Vagina (tissue), 2 donors: ENCODE measurements around the gene FAIM2. TPM values are rescaled to one million over a fixed set of nuclear protein-coding genes. Genes with fewer than 3 reads are reported as not detected.

Experiments
- DNase-seq, 2 donors: peaks; one replicate each; pipeline ENCODE4 v3.0.0-alpha.2; 2017; ENCODE audit errors: extremely low spot score in 2 of 2
- H3K27ac ChIP-seq: fragments of 200-600 bp; sonication (generic); one replicate; pipeline ENCODE4 v1.5.1; 2019
- H3K27me3 ChIP-seq: fragments of 200-600 bp; sonication (generic); one replicate; pipeline ENCODE4 v1.5.1; 2019
- H3K36me3 ChIP-seq, 2 donors: fragments of 200-600 bp; sonication (generic); one replicate each; pipeline ENCODE4 v1.5.1; 2017 to 2019
- H3K4me1 ChIP-seq: fragments of 200-600 bp; sonication (generic); one replicate; pipeline ENCODE4 v1.5.1; 2019
- H3K4me3 ChIP-seq, 2 donors: fragments of 200-600 bp; sonication (generic); 1 replicate in 1 of 2; 2 replicates in 1 of 2; pipeline ENCODE4 v1.5.1; 2016 to 2019
- H3K9me3 ChIP-seq: fragments of 200-600 bp; sonication (generic); one replicate; pipeline ENCODE4 v1.5.1; 2019
- POLR2A ChIP-seq, 2 donors: fragments of 450-650 bp; IDR thresholded peaks; one replicate each; pipeline ENCODE4 v1.6.1; 2017; ENCODE audit warnings: antibody characterized with exemption in 2 of 2, mild to moderate bottlenecking in 2 of 2, moderate library complexity in 2 of 2
- POLR2AphosphoS5 ChIP-seq, 2 donors: sonication (generic); formaldehyde crosslinking; IDR thresholded peaks; one replicate each; pipeline ENCODE4 v1.9.0; 2017; ENCODE audit warnings: antibody characterized with exemption in 2 of 2, mild to moderate bottlenecking in 2 of 2, low read depth in 1 of 2; ENCODE audit not compliant: insufficient read depth in 1 of 2
- intact Hi-C: fragments of 100-400 bp; cut with DNase I; formaldehyde crosslinking; loops from one replicate; pipeline ENCODE4 v1.15.1; 2023
- total RNA-seq: library from RNA; depleted of rRNA; stranded (reverse); fragments of >200 nt; gene quantifications from one replicate; pipeline ENCODE4 v1.2.3, GENCODE V29; 2016
- TF ChIP-seq, protein P1 (sequence below), 3 experiments: fragments of 450-650 bp in 2 of 3; fragments of 200-600 bp in 1 of 3; sonication (generic) in 1 of 3; IDR thresholded peaks; one replicate each; pipeline ENCODE4 v1.5.1; 2017 to 2019; ENCODE audit warnings: antibody characterized with exemption in 3 of 3, mild to moderate bottlenecking in 2 of 3, moderate library complexity in 2 of 3

The FAIM2 gene
- total RNA-seq, 1 donor from 2014 or later = 19.4 TPM

DNA sequence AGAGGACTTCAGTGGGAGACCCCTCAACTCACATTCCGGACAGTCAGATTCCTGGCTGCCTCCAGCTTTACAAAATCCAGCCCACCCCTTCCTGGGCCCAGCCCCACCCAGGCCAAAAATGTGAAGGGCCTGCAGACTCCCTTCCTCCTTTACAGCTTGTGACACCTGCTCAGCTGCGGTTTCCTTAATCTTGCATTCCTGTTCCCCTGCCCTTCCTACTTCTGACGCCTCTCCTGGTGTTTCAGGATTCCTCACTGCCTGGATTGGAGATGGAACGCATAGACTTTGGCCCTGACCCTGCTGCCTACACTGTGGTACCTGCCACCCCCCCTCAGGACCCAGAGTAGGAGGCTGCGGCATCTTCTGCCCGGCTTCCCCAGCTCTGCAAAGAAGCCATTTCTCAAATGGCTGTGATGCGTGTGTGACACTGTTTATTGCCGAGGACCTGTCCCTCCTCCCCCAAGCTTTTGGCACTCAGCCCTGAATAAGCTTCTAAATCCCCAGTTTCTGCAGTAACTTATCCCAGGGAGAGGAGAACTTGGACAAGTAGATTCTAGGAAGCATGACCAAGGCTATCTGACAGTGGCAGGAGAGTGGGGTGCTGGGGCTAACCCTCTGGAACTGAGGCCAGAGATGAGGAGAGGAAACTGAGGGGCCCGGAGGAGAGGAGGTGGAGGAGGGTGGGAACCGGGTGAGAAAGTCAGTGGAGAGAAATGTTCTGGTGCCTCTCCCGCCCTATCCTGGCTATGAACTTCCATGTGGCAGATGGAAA, 35.9 kb downstream of the FAIM2 start:
- no peaks in the 10 kb centered on the region for H3K27me3 ChIP-seq
- TF ChIP-seq POLR2AphosphoS5 (IDR thresholded peaks at IDR 0.05; ENCODE audit: insufficient read depth in 1 of 2, low read depth in 1 of 2) = no peak
- TF ChIP-seq, protein P1, sequence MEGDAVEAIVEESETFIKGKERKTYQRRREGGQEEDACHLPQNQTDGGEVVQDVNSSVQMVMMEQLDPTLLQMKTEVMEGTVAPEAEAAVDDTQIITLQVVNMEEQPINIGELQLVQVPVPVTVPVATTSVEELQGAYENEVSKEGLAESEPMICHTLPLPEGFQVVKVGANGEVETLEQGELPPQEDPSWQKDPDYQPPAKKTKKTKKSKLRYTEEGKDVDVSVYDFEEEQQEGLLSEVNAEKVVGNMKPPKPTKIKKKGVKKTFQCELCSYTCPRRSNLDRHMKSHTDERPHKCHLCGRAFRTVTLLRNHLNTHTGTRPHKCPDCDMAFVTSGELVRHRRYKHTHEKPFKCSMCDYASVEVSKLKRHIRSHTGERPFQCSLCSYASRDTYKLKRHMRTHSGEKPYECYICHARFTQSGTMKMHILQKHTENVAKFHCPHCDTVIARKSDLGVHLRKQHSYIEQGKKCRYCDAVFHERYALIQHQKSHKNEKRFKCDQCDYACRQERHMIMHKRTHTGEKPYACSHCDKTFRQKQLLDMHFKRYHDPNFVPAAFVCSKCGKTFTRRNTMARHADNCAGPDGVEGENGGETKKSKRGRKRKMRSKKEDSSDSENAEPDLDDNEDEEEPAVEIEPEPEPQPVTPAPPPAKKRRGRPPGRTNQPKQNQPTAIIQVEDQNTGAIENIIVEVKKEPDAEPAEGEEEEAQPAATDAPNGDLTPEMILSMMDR (IDR thresholded peaks at IDR 0.05) = no peak
- no peak overlapping the region for H3K4me3 ChIP-seq
- intact Hi-C loops = loop anchor here (5.0 to 10.0 kb wide), 2 partner anchors 85 to 207 kb away; partner anchors contain the start of gene AQP2
- no peaks in the 10 kb centered on the region for H3K36me3 ChIP-seq
- H3K4me1 ChIP-seq = peaks cover 34% of the 10 kb centered on the region
- no peak for DNase-seq
- H3K27ac ChIP-seq = peak overlapping the region; percentile 85
- no peaks in the 10 kb centered on the region for H3K9me3 ChIP-seq

GRCh38 chr12:49866859-49867569, 36.7 kb downstream of the FAIM2 start:
- Histone ChIP-seq H3K27me3 (no peaks in the 10 kb centered on the region), H3K4me1 (peaks cover 32% of the 10 kb centered on the region), H3K4me3 (no peak overlapping the region), H3K9me3 (no peaks in the 10 kb centered on the region), H3K36me3 (no peaks in the 10 kb centered on the region), H3K27ac (peak overlapping the region; percentile 85)
- peak in 1 of 2 donors; percentile 87 for DNase-seq
- TF ChIP-seq POLR2A (IDR thresholded peaks at IDR 0.05) (no peak), POLR2AphosphoS5 (IDR thresholded peaks at IDR 0.05; ENCODE audit: insufficient read depth in 1 of 2, low read depth in 1 of 2) (no peak)
- TF ChIP-seq, protein P1 (IDR thresholded peaks at IDR 0.05) = peak; percentile 52 to 96 (median 94)
- intact Hi-C loops = loop anchor here (5.0 to 10.0 kb wide), 2 partner anchors 85 to 208 kb away; partner anchors contain the start of gene AQP2

DNA sequence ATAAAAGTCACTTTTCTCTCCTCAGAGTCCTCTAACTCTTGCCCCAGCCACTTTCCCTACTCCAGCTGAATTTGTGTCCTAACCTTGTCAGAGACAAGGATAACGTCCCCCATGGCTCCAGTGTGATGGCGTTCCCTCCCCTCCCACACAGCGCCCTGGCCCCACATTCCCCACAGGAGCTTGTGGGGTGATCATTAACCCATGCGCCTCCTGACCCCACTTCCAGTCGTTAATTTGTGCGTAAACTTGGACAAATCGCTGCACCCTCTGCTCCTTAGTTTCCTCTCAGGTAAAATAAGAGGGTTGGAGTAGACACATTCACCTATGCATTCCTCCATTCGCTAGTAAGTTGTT, 37.9 kb downstream of the FAIM2 start:
- Histone ChIP-seq H3K4me3 (no peak overlapping the region), H3K4me1 (peaks cover 32% of the 10 kb centered on the region), H3K9me3 (no peaks in the 10 kb centered on the region), H3K36me3 (no peaks in the 10 kb centered on the region), H3K27me3 (no peaks in the 10 kb centered on the region), H3K27ac (no peak overlapping the region)
- DNase-seq = no peak
- intact Hi-C loops = loop anchor here (5.0 to 10.0 kb wide), 2 partner anchors 87 to 209 kb away; partner anchors contain the start of gene AQP2
- TF ChIP-seq POLR2AphosphoS5 (IDR thresholded peaks at IDR 0.05; ENCODE audit: insufficient read depth in 1 of 2, low read depth in 1 of 2) = no peak
- TF ChIP-seq POLR2A (IDR thresholded peaks at IDR 0.05) = no peak
- TF ChIP-seq, protein P1 (IDR thresholded peaks at IDR 0.05) = no peak

- no peaks in the 10 kb centered on the region for H3K9me3 ChIP-seq
- H3K36me3 ChIP-seq = no peaks in the 10 kb centered on the region
- H3K27ac ChIP-seq = no peak overlapping the region
- peaks cover 32% of the 10 kb centered on the region for H3K4me1 ChIP-seq
- TF ChIP-seq, protein P1 (IDR thresholded peaks at IDR 0.05) = no peak
- TF ChIP-seq POLR2AphosphoS5 (IDR thresholded peaks at IDR 0.05; ENCODE audit: insufficient read depth in 1 of 2, low read depth in 1 of 2) = no peak
- no peak for TF ChIP-seq POLR2A (IDR thresholded peaks at IDR 0.05)
- H3K27me3 ChIP-seq = no peaks in the 10 kb centered on the region
- DNase-seq = peak in 1 of 2 donors; percentile 49
- no peak overlapping the region for H3K4me3 ChIP-seq
- intact Hi-C loops = loop anchor here (5.0 to 10.0 kb wide), 2 partner anchors 87 to 210 kb away; partner anchors contain the start of gene AQP2
These were observed 38.5 kb downstream of the FAIM2 start for GRCh38 chr12:49865109-49865781.
